Measurements from ENCODE around the gene PITPNC1. TPM values are rescaled to one million over a fixed set of nuclear protein-coding genes. Genes with fewer than 3 reads are reported as not detected.

Gene PITPNC1
- total RNA-seq, 1 experiment from 2014 or later: 4.2 TPM

- Histone ChIP-seq H3K9me3 (peaks cover 7% of the 10 kb centered on the region; the same call in 1 of the 2 replicates), H3K4me1 (no peaks in the 10 kb centered on the region), H3K27me3 (replicated peaks; ENCODE audit: control insufficient read depth, insufficient read depth, low read length) (no peaks in the 10 kb centered on the region; the same call in 1 of the 2 replicates), H3K4me3 (ENCODE audit: low read depth, low read length) (no peak overlapping the region), H3K36me3 (ENCODE audit: control insufficient read depth, insufficient read depth, low read length) (no peaks in the 10 kb centered on the region)
- POLR2A ChIA-PET: no interaction called here
- Mint-ChIP-seq H3K4me3 (ENCODE audit: unreplicated experiment) (no peak overlapping the region), H3K36me3 (ENCODE audit: insufficient read depth, unreplicated experiment) (no peaks in the 10 kb centered on the region), H3K9me3 (ENCODE audit: unreplicated experiment) (peaks cover 14% of the 10 kb centered on the region), H3K27me3 (ENCODE audit: insufficient read depth, unreplicated experiment) (peaks cover 3% of the 10 kb centered on the region), H3K4me1 (ENCODE audit: low read depth, unreplicated experiment) (no peaks in the 10 kb centered on the region), H3K27ac (ENCODE audit: unreplicated experiment) (no peak overlapping the region)
- TF ChIP-seq CTCF (IDR thresholded peaks at IDR 0.05; ENCODE audit: insufficient read depth in 1 of 2, low read depth in 1 of 2, low read length in 1 of 2, severe bottlenecking in 1 of 2, unreplicated experiment in 1 of 2): no peak
- peak in 1 of 2 experiments; percentile 4 for DNase-seq
- intact Hi-C loops (cut with micrococcal nuclease; ENCODE audit: unreplicated experiment): no loop called here
- no TSS peak for BruUV-seq (replicated peaks)
- CTCF ChIA-PET: no interaction called here
Observed at GRCh38 chr17:67456889-67457288, 79.8 kb downstream of the PITPNC1 start.

- Mint-ChIP-seq H3K36me3 (ENCODE audit: insufficient read depth, unreplicated experiment) (no peaks in the 10 kb centered on the region), H3K4me1 (ENCODE audit: low read depth, unreplicated experiment) (no peaks in the 10 kb centered on the region), H3K27me3 (ENCODE audit: insufficient read depth, unreplicated experiment) (peaks cover 3% of the 10 kb centered on the region), H3K4me3 (ENCODE audit: unreplicated experiment) (no peak overlapping the region), H3K9me3 (ENCODE audit: unreplicated experiment) (peaks cover 14% of the 10 kb centered on the region), H3K27ac (ENCODE audit: unreplicated experiment) (no peak overlapping the region)
- Histone ChIP-seq H3K36me3 (ENCODE audit: control insufficient read depth, insufficient read depth, low read length) (no peaks in the 10 kb centered on the region), H3K27me3 (replicated peaks; ENCODE audit: control insufficient read depth, insufficient read depth, low read length) (no peaks in the 10 kb centered on the region; the same call in 1 of the 2 replicates), H3K4me1 (no peaks in the 10 kb centered on the region), H3K4me3 (ENCODE audit: low read depth, low read length) (no peak overlapping the region), H3K9me3 (peaks cover 7% of the 10 kb centered on the region; the same call in 1 of the 2 replicates)
- intact Hi-C loops (cut with micrococcal nuclease; ENCODE audit: unreplicated experiment): no loop called here
- no peak for TF ChIP-seq CTCF (IDR thresholded peaks at IDR 0.05; ENCODE audit: insufficient read depth in 1 of 2, low read depth in 1 of 2, low read length in 1 of 2, severe bottlenecking in 1 of 2, unreplicated experiment in 1 of 2)
- POLR2A ChIA-PET: no interaction called here
- DNase-seq: no peak
- CTCF ChIA-PET: no interaction called here
- no TSS peak for BruUV-seq (replicated peaks)
Observed at GRCh38 chr17:67458203-67458602, 81.1 kb downstream of the PITPNC1 start.

- no peak overlapping the region for H3K4me3 Mint-ChIP-seq (ENCODE audit: unreplicated experiment)
- no peak for DNase-seq
Observed at GRCh38 chr17:67459985-67460384, 82.9 kb downstream of the PITPNC1 start.

More at GRCh38 chr17:67459985-67460384, 82.9 kb downstream of the PITPNC1 start:
- H3K27ac Mint-ChIP-seq (ENCODE audit: unreplicated experiment): no peak overlapping the region
- H3K36me3 ChIP-seq (ENCODE audit: control insufficient read depth, insufficient read depth, low read length): no peaks in the 10 kb centered on the region
- H3K36me3 Mint-ChIP-seq (ENCODE audit: insufficient read depth, unreplicated experiment): no peaks in the 10 kb centered on the region
- intact Hi-C loops (cut with micrococcal nuclease; ENCODE audit: unreplicated experiment): no loop called here
- no peaks in the 10 kb centered on the region for H3K4me1 ChIP-seq
- H3K27me3 Mint-ChIP-seq (ENCODE audit: insufficient read depth, unreplicated experiment): peaks cover 3% of the 10 kb centered on the region
- ChIA-PET CTCF (no interaction called here), POLR2A (no interaction called here)
- no peak overlapping the region for H3K4me3 ChIP-seq (ENCODE audit: low read depth, low read length)
- H3K27me3 ChIP-seq (replicated peaks; ENCODE audit: control insufficient read depth, insufficient read depth, low read length): no peaks in the 10 kb centered on the region; the same call in 1 of the 2 replicates
- BruUV-seq (replicated peaks): no TSS peak
- H3K4me1 Mint-ChIP-seq (ENCODE audit: low read depth, unreplicated experiment): no peaks in the 10 kb centered on the region
- H3K9me3 ChIP-seq: peaks cover 7% of the 10 kb centered on the region; the same call in 1 of the 2 replicates
- H3K9me3 Mint-ChIP-seq (ENCODE audit: unreplicated experiment): peaks cover 14% of the 10 kb centered on the region
- TF ChIP-seq CTCF (IDR thresholded peaks at IDR 0.05; ENCODE audit: insufficient read depth in 1 of 2, low read depth in 1 of 2, low read length in 1 of 2, severe bottlenecking in 1 of 2, unreplicated experiment in 1 of 2): no peak
